Daoy (cell line): ENCODE data around the gene PHF13. TPM values are rescaled to one million over a fixed set of nuclear protein-coding genes. Genes with fewer than 3 reads are reported as not detected.
"Not testable (repeated sequence)": the region's sequence is repeated elsewhere in the genome, so short reads cannot be mapped to it uniquely, and the experiment has no call there.

Experiments
- DNase-seq: peaks from one replicate; pipeline ENCODE4 v3.0.0-alpha.2; 2015; ENCODE audit warnings: low read depth
- total RNA-seq: library from RNA; depleted of rRNA; stranded (reverse); fragments of >200 nt; shearing (Covaris generic); gene quantifications from 2 replicates; pipeline ENCODE4 v1.2.3, GENCODE V29; 2014

PHF13 gene
- total RNA-seq, 1 experiment from 2014 or later, result 13.6 TPM

GRCh38 chr1:6586404-6586816, 27.1 kb upstream of the PHF13 start:
- no peak for DNase-seq

GRCh38 chr1:6587261-6588005, 26.1 kb upstream of the PHF13 start:
- no peak for DNase-seq

GRCh38 chr1:6588128-6588892, 25.2 kb upstream of the PHF13 start:
- no peak for DNase-seq

DNA sequence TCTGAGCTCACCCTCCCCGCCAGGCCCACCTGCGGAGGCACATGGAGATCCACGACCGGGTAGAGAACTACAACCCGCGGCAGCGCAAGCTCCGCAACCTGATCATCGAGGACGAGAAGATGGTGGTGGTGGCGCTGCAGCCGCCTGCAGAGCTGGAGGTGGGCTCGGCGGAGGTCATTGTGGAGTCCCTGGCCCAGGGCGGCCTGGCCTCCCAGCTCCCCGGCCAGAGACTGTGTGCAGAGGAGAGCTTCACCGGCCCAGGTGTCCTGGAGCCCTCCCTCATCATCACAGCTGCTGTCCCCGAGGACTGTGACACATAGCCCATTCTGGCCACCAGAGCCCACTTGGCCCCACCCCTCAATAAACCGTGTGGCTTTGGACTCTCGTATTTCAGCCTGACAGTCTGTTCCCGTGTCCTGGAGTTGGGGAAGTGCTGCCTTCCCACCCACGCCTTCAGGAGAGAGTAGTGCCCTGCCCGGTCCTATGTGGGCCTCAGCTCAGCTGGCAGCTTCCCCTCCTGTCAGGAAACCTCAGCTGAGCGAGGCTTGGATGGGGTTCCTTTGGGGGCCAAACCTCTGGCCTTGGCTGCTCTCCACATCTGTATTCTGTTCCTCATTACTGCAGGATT, 24.5 kb upstream of the PHF13 start:
- DNase-seq, result no peak

DNA sequence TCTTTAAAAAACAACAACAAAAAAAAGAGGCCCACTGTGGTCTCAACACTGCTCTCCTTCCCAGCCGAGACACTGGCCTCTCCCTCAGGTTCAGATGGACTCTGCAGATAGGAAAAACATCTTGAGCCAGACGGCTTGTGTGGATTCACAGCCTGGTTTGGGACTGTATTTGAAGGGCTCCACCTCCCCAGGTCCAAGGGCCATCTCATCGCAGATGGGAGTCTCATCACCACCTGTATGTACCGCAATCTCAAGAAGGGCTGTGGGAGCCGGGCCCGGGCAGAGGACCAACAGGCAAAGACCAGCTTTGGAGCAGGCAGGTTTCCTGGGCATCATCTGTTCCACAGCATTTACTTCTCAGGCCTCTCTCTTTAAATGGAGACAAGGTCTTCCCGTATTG, 23.5 kb upstream of the PHF13 start:
- no peak for DNase-seq

DNA sequence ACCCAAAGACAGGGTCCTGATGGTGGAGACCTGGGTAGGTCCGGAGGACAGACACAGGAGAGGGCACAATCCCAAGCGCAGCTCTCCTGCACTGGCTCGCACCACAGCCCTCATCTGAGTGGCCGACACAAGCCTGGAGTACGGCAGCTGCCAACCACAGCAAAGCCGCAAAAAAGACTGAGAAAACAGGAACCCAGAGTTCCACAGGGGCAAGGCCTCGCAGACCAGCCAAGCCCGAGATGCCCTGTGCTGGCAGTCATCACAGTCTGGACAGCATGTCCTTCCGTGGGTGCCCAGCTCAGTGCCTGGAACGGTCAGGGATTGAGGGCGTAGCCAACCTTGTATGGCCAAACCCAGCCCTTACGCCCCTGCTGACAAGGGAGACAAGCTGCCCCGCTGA, 22.3 kb upstream of the PHF13 start:
- no peak for DNase-seq

DNA sequence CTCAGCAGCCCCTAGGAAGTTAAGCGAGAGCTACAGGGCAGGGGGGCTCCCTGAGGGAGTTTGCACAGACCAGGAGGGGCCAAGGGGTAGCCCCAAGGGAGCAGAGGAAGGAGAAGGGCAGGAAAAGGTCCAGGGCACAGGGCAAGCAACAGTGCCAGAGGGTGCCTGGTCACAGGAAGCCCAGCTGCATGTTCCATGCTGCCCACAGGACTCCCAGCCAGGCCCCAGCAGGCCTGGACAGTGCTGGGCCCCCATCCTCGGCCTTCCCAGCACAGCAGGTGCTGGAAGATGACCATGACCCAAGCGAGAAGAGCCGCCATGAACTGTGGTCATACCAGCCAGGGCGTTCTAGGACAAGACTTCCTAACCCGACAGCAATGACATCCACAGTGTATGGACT, 21.9 kb upstream of the PHF13 start:
- no peak for DNase-seq

DNA sequence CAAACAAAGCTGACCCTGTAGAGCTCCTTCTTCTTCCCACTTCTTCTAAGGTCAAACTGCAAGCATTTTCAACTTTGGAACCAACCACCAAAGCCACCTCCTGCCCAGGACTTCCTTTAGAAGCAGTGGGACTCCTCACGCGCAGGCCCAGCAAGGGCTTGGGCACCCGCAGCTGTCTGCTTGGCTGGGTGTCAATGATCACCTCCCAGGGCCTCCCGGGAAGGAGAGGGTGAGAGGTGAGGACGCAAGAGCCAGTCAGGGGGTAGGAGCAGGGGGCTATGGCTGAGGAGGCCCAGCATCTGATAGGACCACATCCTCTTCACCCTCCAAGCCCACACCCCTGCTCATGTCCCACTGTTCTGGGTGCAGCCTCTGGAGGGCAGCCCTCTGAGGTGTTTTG, 21.1 kb upstream of the PHF13 start:
- DNase-seq, result no peak

GRCh38 chr1:6592865-6593593, 20.5 kb upstream of the PHF13 start:
- no peak for DNase-seq

DNA sequence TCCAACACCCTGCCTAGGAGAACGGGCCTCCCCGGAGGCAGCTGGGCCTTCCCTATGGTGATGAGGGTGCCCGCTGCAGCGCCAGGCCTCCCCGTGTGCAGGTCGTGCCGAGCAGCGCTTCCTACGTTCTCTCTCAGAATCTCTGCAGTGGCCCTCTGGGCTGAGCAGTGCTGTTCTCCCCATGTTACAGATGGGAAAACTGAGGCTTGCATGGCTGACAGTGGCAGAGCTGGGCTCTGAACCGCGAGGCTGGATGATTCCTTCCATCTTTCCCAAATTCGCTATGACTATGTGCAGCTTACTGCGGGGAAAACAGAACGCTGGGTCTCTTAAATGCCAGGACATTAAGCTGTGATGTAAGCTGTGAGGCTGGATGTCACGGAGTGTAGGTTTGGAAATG, 19.7 kb upstream of the PHF13 start:
- DNase-seq, result no peak

- DNase-seq, result no peak
Observed at GRCh38 chr1:6594977-6595740, 18.4 kb upstream of the PHF13 start.

GRCh38 chr1:6596351-6596750, 17.2 kb upstream of the PHF13 start:
- no peak for DNase-seq

GRCh38 chr1:6596886-6597776, 16.4 kb upstream of the PHF13 start:
- DNase-seq, result no peak

DNA sequence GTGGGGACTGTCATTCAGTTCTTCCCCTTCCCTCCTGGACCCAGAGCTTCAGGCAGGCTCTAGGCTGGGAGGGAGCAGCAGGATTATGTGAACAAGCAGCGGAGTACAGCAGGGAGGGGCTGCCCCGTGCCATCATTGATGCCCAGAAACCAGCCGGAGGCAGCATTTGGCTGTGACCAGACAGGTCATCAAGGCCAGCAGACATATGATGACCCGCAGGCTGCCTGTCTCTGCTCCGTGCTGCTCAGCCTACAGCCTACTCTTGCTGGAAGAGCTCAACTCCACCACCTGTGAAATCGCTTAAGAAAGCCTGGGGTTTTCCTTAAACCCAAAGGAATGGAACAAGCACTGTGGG, 15.8 kb upstream of the PHF13 start:
- no peak for DNase-seq

- DNase-seq, result no peak
Observed at GRCh38 chr1:6599141-6599975, 14.2 kb upstream of the PHF13 start.

DNA sequence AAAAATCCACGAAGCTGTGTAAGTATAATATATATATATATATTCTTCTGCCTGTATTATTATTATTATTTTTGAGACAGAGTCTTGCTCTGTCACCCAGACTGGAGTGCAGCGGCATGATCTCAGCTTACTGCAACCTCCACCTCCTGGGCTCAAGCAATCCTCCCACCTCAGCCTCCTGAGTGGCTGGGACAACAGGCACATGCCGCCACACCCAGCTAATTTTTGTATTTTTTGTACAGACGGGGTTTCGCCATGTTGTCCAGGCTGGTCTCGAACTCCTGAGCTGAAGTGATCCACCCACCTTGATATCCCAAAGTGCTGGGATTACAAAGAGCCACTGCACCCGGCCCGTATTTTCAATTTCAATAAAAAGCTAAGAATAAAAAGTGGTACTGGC, 13.5 kb upstream of the PHF13 start:
- not testable (repeated sequence) for DNase-seq

- DNase-seq, result no peak
Observed at GRCh38 chr1:6600410-6601048, 13.0 kb upstream of the PHF13 start.

DNA sequence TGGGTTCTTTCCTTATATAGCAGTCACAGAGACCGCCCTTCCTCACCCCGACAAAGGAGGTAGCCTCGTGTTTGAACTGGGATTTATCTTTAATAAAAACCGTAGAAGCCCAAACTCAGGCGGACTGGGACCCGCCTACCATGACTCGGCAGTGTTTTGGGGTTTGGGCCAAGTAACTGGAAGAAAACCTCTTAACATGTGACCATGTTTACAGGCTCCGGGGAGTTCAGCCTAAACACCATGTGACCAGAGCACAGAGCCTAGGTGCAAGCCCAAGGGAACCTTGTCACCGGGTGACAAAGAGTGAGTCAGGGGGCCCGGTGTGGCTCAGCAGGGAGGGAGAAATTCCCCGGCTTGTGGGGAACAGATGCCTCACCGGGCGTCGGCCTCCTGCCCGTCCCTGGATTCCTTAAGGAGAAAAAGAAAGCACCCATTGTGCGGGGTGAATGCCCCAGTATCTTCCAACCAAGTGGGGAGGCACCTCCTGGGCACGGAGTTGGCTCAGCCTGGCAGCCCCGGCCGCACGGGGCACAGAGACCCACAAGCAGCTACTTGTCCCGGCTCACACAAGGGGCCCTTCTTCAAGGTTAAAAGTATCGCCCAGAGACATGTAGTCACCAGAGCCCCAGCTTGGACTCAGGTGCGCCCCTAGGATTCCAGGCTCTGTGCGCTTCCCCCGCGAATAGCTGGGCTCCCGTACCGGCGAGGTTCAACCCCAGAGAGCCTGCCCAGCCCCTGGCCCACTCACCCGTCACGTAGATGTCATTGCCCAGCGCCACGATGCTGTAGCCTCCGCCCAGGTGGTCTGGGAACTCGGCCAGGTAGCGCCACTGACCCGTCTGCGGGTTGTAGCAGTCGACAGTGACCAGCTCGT, 12.2 kb upstream of the PHF13 start:
- peak; percentile 97 for DNase-seq
